Right lobe of liver (tissue), 6 donors: Measurements from ENCODE around the gene SUMO4. TPM values are rescaled to one million over a fixed set of nuclear protein-coding genes. Genes with fewer than 3 reads are reported as not detected.
A peak's percentile ranks its signal among the peaks of the same experiment; 100 is the strongest.

Experiments
- ATAC-seq, 4 donors: fragments of 200-7000 bp; cut with Tn5 transposase; one replicate each; pipeline ENCODE4 v1.9.1; 2020; ENCODE audit warnings: mild to moderate bottlenecking in 4 of 4, moderate library complexity in 4 of 4
- DNase-seq, 3 donors: peaks; one replicate each; pipeline ENCODE4 v3.0.0-alpha.2; 2020
- H3K27ac ChIP-seq, 3 donors: fragments of 200-600 bp; one replicate each; pipeline ENCODE4 v1.8.0; 2022
- H3K27me3 ChIP-seq, 2 donors: fragments of 200-600 bp; one replicate each; pipeline ENCODE4 v1.8.0; 2022
- H3K36me3 ChIP-seq, 4 donors: fragments of 200-600 bp; sonication (generic) in 1 of 4; one replicate each; pipeline versions ENCODE4 v1.5.1 to v1.8.0; 2017 to 2022; ENCODE audit warnings: control low read depth in 1 of 4
- H3K4me1 ChIP-seq, 4 donors: fragments of 200-600 bp; sonication (generic) in 1 of 4; one replicate each; pipeline versions ENCODE4 v1.5.1 to v1.8.0; 2017 to 2022; ENCODE audit warnings: control low read depth in 1 of 4
- H3K4me3 ChIP-seq, 3 donors: fragments of 200-600 bp; one replicate each; pipeline ENCODE4 v1.8.0; 2022
- H3K9me3 ChIP-seq, 4 donors: fragments of 200-600 bp; sonication (generic) in 1 of 4; one replicate each; pipeline versions ENCODE4 v1.5.1 to v1.8.0; 2017 to 2022; ENCODE audit warnings: control low read depth in 1 of 4
- POLR2A ChIP-seq: fragments of 450-650 bp; IDR thresholded peaks from one replicate; pipeline ENCODE4 v1.6.1; 2017; ENCODE audit warnings: antibody characterized with exemption, mild to moderate bottlenecking
- WGBS: methylation state at CpG from one replicate; pipeline ENCODE4 v1.1.6; 2018; ENCODE audit warnings: low coverage, low lambda C conversion rate; ENCODE audit not compliant: insufficient coverage; ENCODE audit errors: missing lambda C conversion rate; 5-methylcytosine and 5-hydroxymethylcytosine counted together
- intact Hi-C, 2 donors: fragments of 100-400 bp; cut with DNase I; formaldehyde crosslinking; loops; one replicate each; pipeline versions ENCODE4 v1.11.2 to v1.14.1; 2022
- total RNA-seq, 6 experiments: library from RNA; depleted of rRNA in 2 of 6; stranded (reverse); fragments of >200 nt in 2 of 6; fragmentation: NEBNext Ultra II Directional in 3 of 6; extraction: Animal tissue kit (Norgen Biotek cat#: 25700) in 3 of 6; gene quantifications; one replicate each; pipeline versions ENCODE4 v1.1.0 to v1.2.4, GENCODE V29; 2016 to 2023
- TF ChIP-seq, protein P1 (sequence below), 4 donors: fragments of 200-600 bp in 3 of 4; fragments of 450-650 bp in 1 of 4; IDR thresholded peaks; one replicate each; pipeline versions ENCODE4 v1.5.1 to v1.8.0; 2016 to 2022; ENCODE audit warnings: antibody characterized with exemption in 4 of 4, mild to moderate bottlenecking in 2 of 4
- donor health status: DM: no; HTN: yes; CAD: no.
- donor health status: DM: no; HTN: no; CAD: no.
- donor health status: DM: no; HTN: no; CAD: no.
- donor health status: DM: no; HTN: yes; CAD: no.
- donor health status: DM: no; HTN: yes; CAD: no.

Gene SUMO4
- total RNA-seq, 6 experiments from 2014 or later: 0.49 to 1.2 (median 1.0) TPM

DNA sequence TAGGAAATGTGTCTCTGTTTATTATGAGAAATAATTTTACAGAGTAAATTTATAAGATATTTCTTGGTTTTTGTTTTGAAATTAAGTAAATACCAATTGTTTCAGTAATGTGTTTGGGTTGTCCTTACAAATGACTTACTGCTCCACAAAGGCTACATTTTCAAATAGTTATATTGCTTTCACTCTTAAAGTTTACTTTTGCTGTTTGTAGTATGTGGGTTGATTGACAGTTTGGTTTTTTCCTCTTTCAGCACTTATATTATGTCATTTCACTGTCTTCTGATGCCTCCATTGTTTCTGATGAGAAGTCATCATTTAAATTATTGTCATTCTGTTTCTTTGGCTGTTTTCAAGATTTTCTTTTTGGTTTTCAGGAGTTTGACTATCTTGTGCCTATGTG is 34.9 kb upstream of the SUMO4 start:
- Histone ChIP-seq H3K9me3 (no peaks in the 10 kb centered on the region), H3K36me3 (no peaks in the 10 kb centered on the region), H3K27me3 (no peaks in the 10 kb centered on the region), H3K4me3 (no peak overlapping the region), H3K4me1 (peaks cover 0 to 14% (median 7%) of the 10 kb centered on the region in 4 donors), H3K27ac (no peak overlapping the region)
- intact Hi-C loops: no loop called here
- ATAC-seq: no peak
- TF ChIP-seq POLR2A: no peak
- TF ChIP-seq, protein P1, sequence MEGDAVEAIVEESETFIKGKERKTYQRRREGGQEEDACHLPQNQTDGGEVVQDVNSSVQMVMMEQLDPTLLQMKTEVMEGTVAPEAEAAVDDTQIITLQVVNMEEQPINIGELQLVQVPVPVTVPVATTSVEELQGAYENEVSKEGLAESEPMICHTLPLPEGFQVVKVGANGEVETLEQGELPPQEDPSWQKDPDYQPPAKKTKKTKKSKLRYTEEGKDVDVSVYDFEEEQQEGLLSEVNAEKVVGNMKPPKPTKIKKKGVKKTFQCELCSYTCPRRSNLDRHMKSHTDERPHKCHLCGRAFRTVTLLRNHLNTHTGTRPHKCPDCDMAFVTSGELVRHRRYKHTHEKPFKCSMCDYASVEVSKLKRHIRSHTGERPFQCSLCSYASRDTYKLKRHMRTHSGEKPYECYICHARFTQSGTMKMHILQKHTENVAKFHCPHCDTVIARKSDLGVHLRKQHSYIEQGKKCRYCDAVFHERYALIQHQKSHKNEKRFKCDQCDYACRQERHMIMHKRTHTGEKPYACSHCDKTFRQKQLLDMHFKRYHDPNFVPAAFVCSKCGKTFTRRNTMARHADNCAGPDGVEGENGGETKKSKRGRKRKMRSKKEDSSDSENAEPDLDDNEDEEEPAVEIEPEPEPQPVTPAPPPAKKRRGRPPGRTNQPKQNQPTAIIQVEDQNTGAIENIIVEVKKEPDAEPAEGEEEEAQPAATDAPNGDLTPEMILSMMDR (IDR thresholded peaks at IDR 0.05): no peak
- no peak for DNase-seq

DNA sequence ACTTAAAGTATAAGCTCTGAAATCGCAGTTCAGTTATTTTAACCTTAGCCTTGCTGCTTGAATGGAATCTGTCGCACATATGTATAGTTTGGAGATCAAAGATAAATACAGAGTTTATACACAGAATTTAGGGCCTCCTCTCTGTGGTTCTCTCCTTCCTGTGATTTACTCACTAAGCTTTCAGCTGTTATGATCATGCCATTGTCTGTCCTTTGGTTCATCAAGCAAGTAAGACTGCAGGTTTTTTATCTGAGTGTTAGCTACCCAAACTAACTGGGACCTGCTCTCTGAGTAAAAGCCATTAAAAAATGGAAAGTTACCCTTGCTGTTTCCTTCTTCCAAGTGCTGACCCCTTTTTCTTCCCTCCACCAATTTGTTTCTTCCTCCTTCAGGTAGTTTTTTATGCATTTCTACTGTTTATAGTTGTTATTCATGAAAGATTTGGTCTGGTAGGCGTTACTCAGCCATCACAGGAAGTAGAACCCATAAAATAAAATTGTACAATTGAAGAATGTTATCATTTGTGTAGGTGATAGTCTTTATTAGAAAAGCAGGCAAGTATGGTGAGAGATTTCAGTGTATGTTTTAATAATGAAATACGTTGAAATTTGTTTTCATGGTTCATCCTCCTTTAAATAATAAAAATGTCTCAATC is 33.7 kb upstream of the SUMO4 start:
- intact Hi-C loops: no loop called here
- no peak overlapping the region for H3K27ac ChIP-seq
- WGBS: 65% methylated on average over 4 of the region's 4 CpGs

DNA sequence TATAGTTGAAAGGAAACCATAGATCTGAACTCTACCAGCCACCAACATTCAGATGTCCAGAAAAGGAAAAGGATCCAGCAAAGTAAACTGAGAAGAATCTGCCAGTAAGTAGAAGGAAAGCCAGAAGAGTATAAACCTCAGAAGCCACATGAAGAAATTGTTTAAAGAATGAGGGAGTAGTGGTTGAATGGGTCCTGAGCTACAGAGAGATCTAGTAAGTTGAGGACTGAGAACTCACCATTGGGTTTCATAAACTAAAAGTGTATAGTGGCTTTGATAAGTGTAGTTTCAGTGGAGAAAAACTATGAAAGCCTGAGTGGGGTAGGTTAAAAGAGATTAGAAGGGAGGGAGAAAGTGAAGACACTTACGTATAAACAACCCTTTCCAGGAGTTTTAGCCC is 32.0 kb upstream of the SUMO4 start:
- no peak for DNase-seq
- TF ChIP-seq, protein P1 (IDR thresholded peaks at IDR 0.05): no peak
- TF ChIP-seq POLR2A: no peak
- peak in 1 of 4 donors; percentile 20 for ATAC-seq
- Histone ChIP-seq H3K27me3 (no peaks in the 10 kb centered on the region), H3K36me3 (no peaks in the 10 kb centered on the region), H3K4me1 (peaks cover 0 to 9% (median 3%) of the 10 kb centered on the region in 4 donors), H3K27ac (no peak overlapping the region), H3K4me3 (no peak overlapping the region), H3K9me3 (no peaks in the 10 kb centered on the region)
- whole genome bisulfite sequencing: 100% methylated on average over 1 of the region's 1 CpG
- intact Hi-C loops: no loop called here

More for the DNA sequence above, 33.7 kb upstream of the SUMO4 start:
- H3K36me3 ChIP-seq: no peaks in the 10 kb centered on the region
- H3K9me3 ChIP-seq: no peaks in the 10 kb centered on the region
- H3K4me3 ChIP-seq: no peak overlapping the region
- H3K27me3 ChIP-seq: no peaks in the 10 kb centered on the region
- peaks cover 0 to 9% (median 3%) of the 10 kb centered on the region in 4 donors for H3K4me1 ChIP-seq
- TF ChIP-seq, protein P1 (IDR thresholded peaks at IDR 0.05): no peak
- no peak for TF ChIP-seq POLR2A
- no peak for ATAC-seq
- DNase-seq: no peak

DNA sequence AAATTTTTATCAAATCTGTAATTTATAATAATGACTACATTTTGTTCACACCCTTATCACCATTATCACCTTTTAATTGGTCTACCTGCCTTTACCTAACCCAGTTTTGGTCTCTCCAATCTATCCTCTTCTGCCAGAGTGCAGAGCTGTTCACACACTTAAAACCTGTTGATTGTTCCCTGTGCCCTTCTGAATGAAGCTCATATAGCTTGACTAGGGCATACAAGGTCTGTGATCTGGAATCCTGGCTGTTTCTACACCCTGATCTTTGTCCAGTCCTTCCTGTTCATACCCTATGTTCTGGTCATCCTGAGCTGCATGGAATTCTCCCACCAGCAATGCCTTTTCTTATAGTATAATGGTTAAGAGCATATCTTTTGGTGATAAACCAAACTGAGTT is 28.9 kb upstream of the SUMO4 start:
- Histone ChIP-seq H3K4me1 (no peaks in the 10 kb centered on the region), H3K9me3 (no peaks in the 10 kb centered on the region), H3K27ac (no peak overlapping the region), H3K4me3 (no peak overlapping the region), H3K27me3 (no peaks in the 10 kb centered on the region), H3K36me3 (no peaks in the 10 kb centered on the region)
- peak in 2 of 4 donors; percentile 27 to 30 for ATAC-seq
- intact Hi-C loops: no loop called here
- TF ChIP-seq, protein P1 (IDR thresholded peaks at IDR 0.05): no peak
- TF ChIP-seq POLR2A: no peak
- no peak for DNase-seq

DNA sequence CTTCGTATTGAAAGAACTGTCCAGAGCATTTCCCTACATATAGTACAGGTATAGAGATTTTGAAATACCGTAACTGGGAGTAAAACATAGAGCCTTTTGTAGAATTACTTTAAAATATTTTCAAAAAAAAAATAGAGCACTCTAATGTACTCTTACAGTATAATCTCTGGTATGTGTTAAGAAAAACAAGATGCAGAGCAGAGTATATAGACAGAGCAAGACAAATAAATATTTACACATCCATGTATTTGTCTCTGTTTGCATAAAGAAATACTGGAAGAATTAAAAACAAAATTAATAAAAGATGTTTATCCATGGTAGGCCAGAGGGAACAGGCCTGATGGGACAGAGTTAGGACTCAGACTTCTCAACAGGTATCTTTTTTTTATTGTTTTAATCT is 28.0 kb upstream of the SUMO4 start:
- ATAC-seq (no peak), DNase-seq (no peak)
- no peaks in the 10 kb centered on the region for H3K9me3 ChIP-seq
- H3K36me3 ChIP-seq: no peaks in the 10 kb centered on the region
- H3K4me3 ChIP-seq: no peak overlapping the region
- H3K27me3 ChIP-seq: no peaks in the 10 kb centered on the region
- 71% methylated on average over 2 of the region's 2 CpGs for WGBS
- no peaks in the 10 kb centered on the region for H3K4me1 ChIP-seq
- TF ChIP-seq, protein P1 (IDR thresholded peaks at IDR 0.05): no peak
- no peak for TF ChIP-seq POLR2A
- H3K27ac ChIP-seq: no peak overlapping the region
- intact Hi-C loops: no loop called here
